T-helper 1 cell treated with Interleukin-12 subunit alpha and Interleukin-12 subunit beta and Interleukin-4 antibody, amounts not matched to agents 30 μg/mL and 1 μg/mL, for 36 hours (primary cell): ENCODE measurements around the gene HSD17B7.

ENCODE experiments used
- H3K27ac Mint-ChIP-seq: one replicate; pipeline ENCODE4 v1.8.0; 2021; ENCODE audit warnings: mild to moderate bottlenecking, mixed read lengths
- H3K27me3 Mint-ChIP-seq: one replicate; pipeline ENCODE4 v1.8.0; 2021; ENCODE audit warnings: low read depth, mixed read lengths
- H3K36me3 Mint-ChIP-seq: one replicate; pipeline ENCODE4 v1.8.0; 2021; ENCODE audit warnings: low read depth, mixed read lengths
- H3K4me1 Mint-ChIP-seq: one replicate; pipeline ENCODE4 v1.8.0; 2021; ENCODE audit warnings: low read depth, mixed read lengths
- H3K4me3 Mint-ChIP-seq: one replicate; pipeline ENCODE4 v1.8.0; 2021; ENCODE audit warnings: mild to moderate bottlenecking, moderate library complexity, mixed read lengths
- H3K9me3 Mint-ChIP-seq: one replicate; pipeline ENCODE4 v1.8.0; 2021; ENCODE audit warnings: mixed read lengths

HSD17B7 gene

DNA sequence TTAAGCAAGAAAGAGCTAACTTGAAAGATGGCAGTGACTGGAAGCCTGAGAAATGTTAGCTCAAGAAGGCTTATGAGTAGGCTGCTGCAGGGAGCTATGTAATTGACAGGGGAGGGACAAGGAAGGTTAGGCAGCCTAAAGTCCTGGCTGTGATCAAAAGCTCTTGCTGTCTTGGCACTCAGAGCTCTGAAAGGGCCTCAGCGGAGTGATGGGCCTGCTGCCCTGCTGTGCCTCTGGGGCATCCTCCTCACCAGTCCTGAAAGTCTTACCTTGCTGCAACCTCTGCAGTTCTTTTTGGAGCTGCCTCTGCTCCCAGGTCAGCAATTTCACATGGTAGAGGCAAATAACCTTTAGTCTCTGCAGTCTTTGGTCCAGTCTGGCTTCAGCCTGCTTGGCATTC, 68.7 kb downstream of the HSD17B7 start:
- Mint-ChIP-seq H3K27ac (no peak overlapping the region), H3K4me3 (no peak overlapping the region), H3K4me1 (no peaks in the 10 kb centered on the region), H3K9me3 (no peaks in the 10 kb centered on the region), H3K27me3 (peaks cover 25% of the 10 kb centered on the region), H3K36me3 (no peaks in the 10 kb centered on the region)

DNA sequence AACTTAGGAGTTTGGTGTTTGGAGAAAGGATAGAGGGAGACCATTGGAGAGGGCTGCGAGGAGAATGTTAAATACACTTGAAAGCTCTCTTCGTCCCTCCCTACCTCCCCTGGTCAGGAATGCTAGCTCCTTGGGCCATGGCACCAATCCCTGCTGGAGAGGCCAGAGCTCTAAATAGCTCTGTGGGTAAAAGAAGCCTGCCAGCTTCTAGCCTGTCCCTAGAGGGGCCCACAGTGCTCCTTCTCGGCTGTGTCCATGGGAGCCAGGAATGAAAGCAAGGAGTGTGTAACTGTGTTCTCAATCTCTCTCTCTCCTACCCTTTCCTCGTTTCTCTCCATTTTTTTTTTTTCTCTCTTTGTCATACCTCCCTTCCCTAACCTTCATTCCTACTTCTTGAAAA, 70.6 kb downstream of the HSD17B7 start, which contains the start of gene CCDC190:
TSS of gene CCDC190 (minus strand) at position 75 of the 400 bp plus-strand sequence. CDS start 1,529 bp downstream, outside the sequence.
- Mint-ChIP-seq H3K4me3 (no peak within 1 kb of the TSS), H3K4me1 (no peaks in the 10 kb centered on the region), H3K36me3 (no peaks in the 10 kb centered on the region), H3K9me3 (no peaks in the 10 kb centered on the region), H3K27me3 (peaks cover 25% of the 10 kb centered on the region), H3K27ac (no peak within 1 kb of the TSS)

DNA sequence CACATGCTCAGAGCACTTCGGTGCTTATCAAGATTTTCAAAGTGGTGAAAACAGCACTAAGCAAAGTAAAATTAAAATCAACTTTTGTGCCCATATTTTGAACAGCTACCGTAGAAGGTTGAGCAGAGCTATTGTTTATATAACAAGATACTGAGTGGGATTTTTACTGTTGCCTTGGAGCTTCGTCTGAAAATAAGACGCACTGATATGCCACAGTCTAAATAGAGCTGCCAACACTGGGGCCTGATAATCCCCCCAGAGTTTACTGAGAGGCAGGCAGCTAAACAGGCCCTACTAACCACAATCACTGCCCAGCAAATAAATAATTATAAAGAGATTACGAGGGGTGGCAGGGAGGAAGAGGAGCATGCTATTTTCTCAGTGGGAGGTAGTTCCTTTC, 71.1 kb downstream of the HSD17B7 start:
- Mint-ChIP-seq H3K27ac (no peak overlapping the region), H3K4me1 (no peaks in the 10 kb centered on the region), H3K4me3 (no peak overlapping the region), H3K27me3 (peaks cover 25% of the 10 kb centered on the region), H3K9me3 (no peaks in the 10 kb centered on the region), H3K36me3 (no peaks in the 10 kb centered on the region)
